ENCODE measurements around the gene SPARCL1.

SPARCL1 gene

GRCh38 chr4:87510747-87511146 is 18.4 kb downstream of the SPARCL1 start:
- H3K27ac ChIP-seq (ENCODE audit: low read depth, low read length, poor library complexity, severe bottlenecking) = no peak overlapping the region
- H3K4me1 ChIP-seq (ENCODE audit: insufficient read depth, low read length, severe bottlenecking) = no peaks in the 10 kb centered on the region
- H3K9me2 ChIP-seq (ENCODE audit: low read depth, low read length) = no peaks in the 10 kb centered on the region
- no peak overlapping the region for H3K4me3 ChIP-seq (ENCODE audit: low read depth, low read length, poor library complexity, severe bottlenecking)
- H3F3A ChIP-seq (ENCODE audit: insufficient read depth, low read length) = no peaks in the 10 kb centered on the region
- H2AFZ ChIP-seq (ENCODE audit: low read length) = no peak overlapping the region
- H3K4me2 ChIP-seq (ENCODE audit: low read length) = no peak overlapping the region
- H3K9me3 ChIP-seq (ENCODE audit: low read length) = no peaks in the 10 kb centered on the region
- no peaks in the 10 kb centered on the region for H4K20me1 ChIP-seq (ENCODE audit: insufficient read depth, low read length)
- H3K9ac ChIP-seq (ENCODE audit: low read length) = no peak overlapping the region
- no peaks in the 10 kb centered on the region for H3K36me3 ChIP-seq (ENCODE audit: insufficient read depth, low read length)
- TF ChIP-seq CTCF (IDR thresholded peaks at IDR 0.05; ENCODE audit: low read length) (no peak), EZH2 (IDR thresholded peaks at IDR 0.05; ENCODE audit: borderline replicate concordance, low read length) (no peak)
- H3K79me2 ChIP-seq (ENCODE audit: insufficient read depth, low read length) = no peaks in the 10 kb centered on the region
- H3K27me3 ChIP-seq (ENCODE audit: insufficient read depth, low read length) = 0 out of 2 replicates have a peak, but pooled peaks cover 2% of the 10 kb centered on the region

GRCh38 chr4:87506974-87507701 is 22.0 kb downstream of the SPARCL1 start:
- Histone ChIP-seq H3K9ac (ENCODE audit: low read length) (no peak overlapping the region), H3K9me3 (ENCODE audit: low read length) (no peaks in the 10 kb centered on the region), H3K4me1 (ENCODE audit: insufficient read depth, low read length, severe bottlenecking) (no peaks in the 10 kb centered on the region), H2AFZ (ENCODE audit: low read length) (no peak overlapping the region), H3K4me2 (ENCODE audit: low read length) (no peak overlapping the region), H3K36me3 (ENCODE audit: insufficient read depth, low read length) (no peaks in the 10 kb centered on the region), H3K79me2 (ENCODE audit: insufficient read depth, low read length) (no peaks in the 10 kb centered on the region), H3K9me2 (ENCODE audit: low read depth, low read length) (no peaks in the 10 kb centered on the region), H3F3A (ENCODE audit: insufficient read depth, low read length) (no peaks in the 10 kb centered on the region), H3K4me3 (ENCODE audit: low read depth, low read length, poor library complexity, severe bottlenecking) (no peak overlapping the region), H3K27ac (ENCODE audit: low read depth, low read length, poor library complexity, severe bottlenecking) (no peak overlapping the region), H4K20me1 (ENCODE audit: insufficient read depth, low read length) (no peaks in the 10 kb centered on the region), H3K27me3 (ENCODE audit: insufficient read depth, low read length) (0 out of 2 replicates have a peak, but pooled peaks cover 2% of the 10 kb centered on the region)
- no peak for TF ChIP-seq CTCF (IDR thresholded peaks at IDR 0.05; ENCODE audit: low read length)
- TF ChIP-seq EZH2 (IDR thresholded peaks at IDR 0.05; ENCODE audit: borderline replicate concordance, low read length) = no peak

GRCh38 chr4:87505862-87506261 is 23.3 kb downstream of the SPARCL1 start:
- no peaks in the 10 kb centered on the region for H4K20me1 ChIP-seq (ENCODE audit: insufficient read depth, low read length)
- H3K4me1 ChIP-seq (ENCODE audit: insufficient read depth, low read length, severe bottlenecking) = no peaks in the 10 kb centered on the region

More at GRCh38 chr4:87505862-87506261, 23.3 kb downstream of the SPARCL1 start:
- H3K4me3 ChIP-seq (ENCODE audit: low read depth, low read length, poor library complexity, severe bottlenecking) = no peak overlapping the region
- no peak overlapping the region for H3K4me2 ChIP-seq (ENCODE audit: low read length)
- no peak overlapping the region for H2AFZ ChIP-seq (ENCODE audit: low read length)
- H3K36me3 ChIP-seq (ENCODE audit: insufficient read depth, low read length) = no peaks in the 10 kb centered on the region
- H3K27ac ChIP-seq (ENCODE audit: low read depth, low read length, poor library complexity, severe bottlenecking) = no peak overlapping the region
- H3F3A ChIP-seq (ENCODE audit: insufficient read depth, low read length) = no peaks in the 10 kb centered on the region
- no peak overlapping the region for H3K9ac ChIP-seq (ENCODE audit: low read length)
- H3K9me2 ChIP-seq (ENCODE audit: low read depth, low read length) = no peaks in the 10 kb centered on the region
- no peaks in the 10 kb centered on the region for H3K79me2 ChIP-seq (ENCODE audit: insufficient read depth, low read length)
- no peak for TF ChIP-seq EZH2 (IDR thresholded peaks at IDR 0.05; ENCODE audit: borderline replicate concordance, low read length)
- TF ChIP-seq CTCF (IDR thresholded peaks at IDR 0.05; ENCODE audit: low read length) = peak; percentile 14; the same call in 1 of the 2 replicates
- no peaks in the 10 kb centered on the region for H3K9me3 ChIP-seq (ENCODE audit: low read length)
- 0 out of 2 replicates have a peak, but pooled peaks cover 2% of the 10 kb centered on the region for H3K27me3 ChIP-seq (ENCODE audit: insufficient read depth, low read length)

All from OCI-LY1 (cell line).